GM12878 (cell line): Measurements from ENCODE around the gene C14orf93. TPM values are rescaled to one million over a fixed set of nuclear protein-coding genes. Genes with fewer than 3 reads are reported as not detected.

Experiments used
- ATAC-seq: fragments of 200-7000 bp; cut with Tn5 transposase; 3 replicates; pipeline ENCODE4 v1.9.1; 2020; ENCODE audit warnings: mild to moderate bottlenecking, moderate library complexity
- BruUV-seq: library from RNA; stranded (reverse); fragments of 400-500 nt; replicated peaks from 2 replicates; lab custom pipeline; 2021; lab: Mats Ljungman, UMichigan
- CTCF ChIA-PET: fragments of 300-600 bp; sonication (Branson Sonifier 250); formaldehyde crosslinking; extraction: SDS; loops from one replicate; lab custom pipeline; 2021; ENCODE audit warnings: inconsistent platforms; lab: Yijun Ruan, JAX
- POLR2A ChIA-PET: fragments of 350-600 bp; formaldehyde crosslinking; extraction: SDS; loops from one replicate; lab custom pipeline; 2021; ENCODE audit warnings: inconsistent platforms; lab: Charles Lee
- RAD21 ChIA-PET: fragments of 300-600 bp; sonication (Branson Sonifier 250); formaldehyde crosslinking; loops from one replicate; lab custom pipeline; 2023; ENCODE audit warnings: antibody characterized with exemption; ENCODE audit not compliant: unreplicated experiment; lab: Charles Lee
- SMC1A ChIA-PET: fragments of 300-600 bp; sonication (Branson Sonifier 250); formaldehyde crosslinking; loops from one replicate; lab custom pipeline; 2023; ENCODE audit not compliant: unreplicated experiment, uncharacterized antibody; lab: Charles Lee
- DNase-seq: peaks from one replicate; pipeline ENCODE4 v3.0.0-alpha.2; 2011; ENCODE audit warnings: low read depth, low spot score
- FAIRE-seq: peaks from 3 replicates; lab custom pipeline; 2011; peaks lifted over from hg19 to GRCh38; lab: Jason Lieb, UNC
- H2AFZ ChIP-seq: 2 replicates; pipeline ENCODE4 v1.6.0; 2011; ENCODE audit warnings: low read depth, low read length, control low read depth; ENCODE audit not compliant: control insufficient read depth
- H3K27ac ChIP-seq: 2 replicates; pipeline ENCODE4 v1.5.1; 2011; ENCODE audit warnings: control low read depth; ENCODE audit not compliant: control insufficient read depth, insufficient read depth
- H3K27me3 ChIP-seq, 2 experiments: replicated peaks in 1 of 2; 2 replicates each; pipeline versions ENCODE4 v1.6.0 to v1.6.1; 2011; ENCODE audit warnings: low read length in 1 of 2; ENCODE audit not compliant: control insufficient read depth in 2 of 2, insufficient read depth in 2 of 2
- H3K36me3 ChIP-seq, 2 experiments: 2 replicates each; pipeline ENCODE4 v1.5.1; 2011; ENCODE audit warnings: low read length in 1 of 2; ENCODE audit not compliant: control insufficient read depth in 2 of 2, insufficient read depth in 2 of 2
- H3K4me1 ChIP-seq: 2 replicates; pipeline ENCODE4 v1.6.1; 2011; ENCODE audit warnings: mild to moderate bottlenecking, low read length, moderate library complexity, mixed read lengths; ENCODE audit not compliant: control insufficient read depth, insufficient read depth
- H3K4me2 ChIP-seq: 2 replicates; pipeline ENCODE4 v1.6.0; 2011; ENCODE audit warnings: control low read depth; ENCODE audit not compliant: control insufficient read depth, insufficient read depth
- H3K4me3 ChIP-seq: fragments of 200-600 bp; sonication (generic); 2 replicates; pipeline ENCODE4 v1.5.1; 2016
- H3K79me2 ChIP-seq: 2 replicates; pipeline ENCODE4 v1.6.0; 2011; ENCODE audit warnings: low read length; ENCODE audit not compliant: control insufficient read depth, insufficient read depth
- H3K9ac ChIP-seq: 2 replicates; pipeline ENCODE4 v1.8.0; 2011; ENCODE audit warnings: low read length, control low read depth, mixed read lengths; ENCODE audit not compliant: control insufficient read depth, insufficient read depth
- H3K9me3 ChIP-seq: replicated peaks from 3 replicates; pipeline ENCODE4 v1.5.1; 2011; ENCODE audit warnings: mild to moderate bottlenecking, low read length; ENCODE audit not compliant: control insufficient read depth, insufficient read depth
- H4K20me1 ChIP-seq: 2 replicates; pipeline ENCODE4 v1.6.0; 2011; ENCODE audit not compliant: control insufficient read depth, insufficient read depth
- ASH2L ChIP-seq: fragments of 300-600, 200-600 bp; sonication (generic); IDR thresholded peaks from 2 replicates; pipeline ENCODE4 v1.6.1; 2017; ENCODE audit warnings: low read depth, mild to moderate bottlenecking, borderline replicate concordance
- BCL11A ChIP-seq: IDR thresholded peaks from 2 replicates; pipeline ENCODE4 v1.6.1; 2011; ENCODE audit warnings: low read depth, low read length
- FOS ChIP-seq: IDR thresholded peaks from 3 replicates; pipeline ENCODE4 v1.6.1; 2011; ENCODE audit warnings: borderline replicate concordance; ENCODE audit not compliant: insufficient read length; ENCODE audit errors: extremely low read depth
- HDAC2 ChIP-seq: fragments of 200-600 bp; sonication (generic); IDR thresholded peaks from 2 replicates; pipeline ENCODE4 v1.6.1; 2017
- MTA3 ChIP-seq: IDR thresholded peaks from 2 replicates; pipeline ENCODE4 v1.6.1; 2012; ENCODE audit warnings: low read length, inconsistent platforms, borderline replicate concordance
- MXI1 ChIP-seq: fragments of 150-350 bp; IDR thresholded peaks from 2 replicates; pipeline ENCODE4 v1.6.1; 2011; ENCODE audit warnings: low read depth, mild to moderate bottlenecking, inconsistent platforms, low read length, improper control_type of control experiment
- NR2C1 ChIP-seq: fragments of 450-650 bp; IDR thresholded peaks from 2 replicates; pipeline ENCODE4 v1.6.1; 2017; ENCODE audit warnings: antibody characterized with exemption, mild to moderate bottlenecking, moderate library complexity
- POLR2A ChIP-seq: IDR thresholded peaks from 2 replicates; pipeline ENCODE4 v1.6.1; 2011; ENCODE audit warnings: low read depth, mild to moderate bottlenecking, low read length
- RUNX3 ChIP-seq: IDR thresholded peaks from 2 replicates; pipeline ENCODE4 v1.6.1; 2012; ENCODE audit warnings: low read length, inconsistent platforms
- TARDBP ChIP-seq: IDR thresholded peaks from 2 replicates; pipeline ENCODE4 v1.6.1; 2016; ENCODE audit warnings: borderline replicate concordance
- ZBED1 ChIP-seq: IDR thresholded peaks from 2 replicates; pipeline ENCODE4 v1.6.1; 2016; ENCODE audit warnings: borderline replicate concordance
- ZNF622 ChIP-seq: fragments of 450-650 bp; IDR thresholded peaks from 2 replicates; pipeline ENCODE4 v1.6.1; 2017; ENCODE audit warnings: mild to moderate bottlenecking, inconsistent platforms
- WGBS: methylation state at CpG from one replicate; pipeline ENCODE4 v1.1.6; 2016; ENCODE audit warnings: low lambda C conversion rate; ENCODE audit not compliant: insufficient replicate concordance, insufficient coverage; ENCODE audit errors: missing lambda C conversion rate; 5-methylcytosine and 5-hydroxymethylcytosine counted together
- in situ Hi-C: fragments of 300-500 bp; cut with MboI; formaldehyde crosslinking; loops from 9 replicates; pipeline ENCODE4 v1.14.3; 2018; ENCODE audit warnings: mixed read lengths
- intact Hi-C: fragments of 100-400 bp; cut with micrococcal nuclease; formaldehyde crosslinking; loops from one replicate; pipeline ENCODE4 v1.14.2; 2022; ENCODE audit not compliant: unreplicated experiment
- polyA plus RNA-seq, 11 experiments: library from polyadenylated mRNA; depleted of rRNA in 4 of 11; unstranded in 6 of 11; stranded (reverse) in 5 of 11; fragments of >200 nt; fragmentation: Nextera tagmentation in 4 of 11; fragmentation: Illumina TruSeq in 1 of 11; extraction: Ambion mirVana in 4 of 11; extraction: Trizol in 1 of 11; gene quantifications; 1 replicate in 1 of 11; 2 replicates in 10 of 11; pipeline versions ENCODE4 v1.2.1 to v1.2.3, GENCODE V29; 2011 to 2016; ENCODE audit warnings: inconsistent platforms in 2 of 11, missing spikeins in 2 of 11, low read depth in 1 of 11
- total RNA-seq, 4 experiments: library from RNA; depleted of rRNA in 3 of 4; stranded (reverse); fragments of >200 nt in 3 of 4; fragmentation: Illumina TruSeq in 1 of 4; extraction: Trizol in 1 of 4; gene quantifications; 2 replicates each; pipeline versions ENCODE4 v1.2.1 to v1.2.3, GENCODE V29; 2013 to 2021
- TF ChIP-seq, protein P1 (sequence below): fragments of 450-650 bp; IDR thresholded peaks from 2 replicates; pipeline ENCODE4 v1.6.1; 2017; ENCODE audit warnings: mild to moderate bottlenecking, moderate library complexity
- TF ChIP-seq, protein P2 (sequence below): fragments of 450-650 bp; IDR thresholded peaks from 2 replicates; pipeline ENCODE4 v1.6.1; 2017; ENCODE audit warnings: antibody characterized with exemption, mild to moderate bottlenecking, moderate library complexity
- TF ChIP-seq, protein P3 (sequence below): fragments of 450-650 bp; conservative IDR thresholded peaks from 2 replicates; pipeline ENCODE4 v1.6.1; 2017; ENCODE audit warnings: mild to moderate bottlenecking, moderate library complexity

C14orf93 gene
- total and polyA plus RNA-seq, 10 of the 15 experiments (the other 5 are each of a cell fraction or from before 2014, with no cell fraction given), result 1.8 to 13.9 (median 10.2) TPM

DNA sequence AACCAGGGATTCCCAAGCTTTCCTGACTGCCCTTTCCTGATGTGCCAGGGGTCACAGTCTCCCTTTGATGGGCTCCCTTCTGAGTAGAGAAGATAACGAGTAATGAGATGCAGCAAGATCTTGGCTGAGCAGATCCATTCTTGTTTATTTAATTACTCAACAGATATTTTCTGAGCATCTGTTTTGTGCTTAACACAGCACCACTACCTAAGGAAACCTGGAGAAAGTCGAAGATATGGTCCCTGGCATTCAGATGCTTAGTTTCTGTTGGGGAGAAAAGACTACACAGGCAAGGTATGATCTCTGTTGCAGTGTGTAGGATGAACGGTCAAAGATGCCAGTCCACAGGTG, 31.5 kb downstream of the C14orf93 start:
- Histone ChIP-seq H3K4me2 (no peak overlapping the region), H3K36me3 (no peaks in the 10 kb centered on the region), H3K4me3 (no peak overlapping the region), H3K27ac (no peak overlapping the region), H3K4me1 (no peaks in the 10 kb centered on the region; the same call in 1 of the 2 replicates), H3K9ac (no peak overlapping the region), H3K79me2 (no peaks in the 10 kb centered on the region), H2AFZ (no peak overlapping the region), H3K9me3 (no peaks in the 10 kb centered on the region), H4K20me1 (no peaks in the 10 kb centered on the region), H3K27me3 (peaks cover 4 to 13% of the 10 kb centered on the region in 2 experiments)
- BruUV-seq, result no TSS peak
- ATAC-seq (no peak), DNase-seq (no peak), FAIRE-seq (no peak)
- RAD21 ChIA-PET, result interaction anchor here (1.2 to 8.8 kb wide), 3 partner anchors 8 to 49 kb away, joined by 3 to 110 read pairs (median 15); partner anchors contain the start of gene PRMT5
- intact Hi-C loops (no loop called here), in situ Hi-C loops (no loop called here)
- CTCF ChIA-PET, result interaction anchor here (1.7 to 13.2 kb wide), 11 partner anchors 7 to 408 kb away, joined by 5 to 370 read pairs (median 27); partner anchors contain the start of genes AJUBA, CDH24, HAUS4 and PRMT5
- POLR2A ChIA-PET, result interaction anchor here (0.5 to 0.9 kb wide), 2 partner anchors 14 to 17 kb away, joined by 3 to 4 read pairs; no protein-coding TSS in a partner anchor
- 48% methylated on average over 3 of the region's 3 CpGs for WGBS
- SMC1A ChIA-PET, result interaction anchor here (1.0 to 4.2 kb wide), 7 partner anchors 8 to 93 kb away, joined by 3 to 34 read pairs (median 4); partner anchors contain the start of genes CDH24 and HAUS4
- TF ChIP-seq, protein P1, sequence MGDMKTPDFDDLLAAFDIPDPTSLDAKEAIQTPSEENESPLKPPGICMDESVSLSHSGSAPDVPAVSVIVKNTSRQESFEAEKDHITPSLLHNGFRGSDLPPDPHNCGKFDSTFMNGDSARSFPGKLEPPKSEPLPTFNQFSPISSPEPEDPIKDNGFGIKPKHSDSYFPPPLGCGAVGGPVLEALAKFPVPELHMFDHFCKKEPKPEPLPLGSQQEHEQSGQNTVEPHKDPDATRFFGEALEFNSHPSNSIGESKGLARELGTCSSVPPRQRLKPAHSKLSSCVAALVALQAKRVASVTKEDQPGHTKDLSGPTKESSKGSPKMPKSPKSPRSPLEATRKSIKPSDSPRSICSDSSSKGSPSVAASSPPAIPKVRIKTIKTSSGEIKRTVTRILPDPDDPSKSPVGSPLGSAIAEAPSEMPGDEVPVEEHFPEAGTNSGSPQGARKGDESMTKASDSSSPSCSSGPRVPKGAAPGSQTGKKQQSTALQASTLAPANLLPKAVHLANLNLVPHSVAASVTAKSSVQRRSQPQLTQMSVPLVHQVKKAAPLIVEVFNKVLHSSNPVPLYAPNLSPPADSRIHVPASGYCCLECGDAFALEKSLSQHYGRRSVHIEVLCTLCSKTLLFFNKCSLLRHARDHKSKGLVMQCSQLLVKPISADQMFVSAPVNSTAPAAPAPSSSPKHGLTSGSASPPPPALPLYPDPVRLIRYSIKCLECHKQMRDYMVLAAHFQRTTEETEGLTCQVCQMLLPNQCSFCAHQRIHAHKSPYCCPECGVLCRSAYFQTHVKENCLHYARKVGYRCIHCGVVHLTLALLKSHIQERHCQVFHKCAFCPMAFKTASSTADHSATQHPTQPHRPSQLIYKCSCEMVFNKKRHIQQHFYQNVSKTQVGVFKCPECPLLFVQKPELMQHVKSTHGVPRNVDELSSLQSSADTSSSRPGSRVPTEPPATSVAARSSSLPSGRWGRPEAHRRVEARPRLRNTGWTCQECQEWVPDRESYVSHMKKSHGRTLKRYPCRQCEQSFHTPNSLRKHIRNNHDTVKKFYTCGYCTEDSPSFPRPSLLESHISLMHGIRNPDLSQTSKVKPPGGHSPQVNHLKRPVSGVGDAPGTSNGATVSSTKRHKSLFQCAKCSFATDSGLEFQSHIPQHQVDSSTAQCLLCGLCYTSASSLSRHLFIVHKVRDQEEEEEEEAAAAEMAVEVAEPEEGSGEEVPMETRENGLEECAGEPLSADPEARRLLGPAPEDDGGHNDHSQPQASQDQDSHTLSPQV, result no peak
- TF ChIP-seq FOS (no peak), NR2C1 (no peak), MTA3 (no peak), ASH2L (no peak), BCL11A (no peak), POLR2A (no peak), HDAC2 (no peak), RUNX3 (no peak), ZNF622 (no peak), TARDBP (no peak), MXI1 (no peak), ZBED1 (no peak)
- TF ChIP-seq, protein P2, sequence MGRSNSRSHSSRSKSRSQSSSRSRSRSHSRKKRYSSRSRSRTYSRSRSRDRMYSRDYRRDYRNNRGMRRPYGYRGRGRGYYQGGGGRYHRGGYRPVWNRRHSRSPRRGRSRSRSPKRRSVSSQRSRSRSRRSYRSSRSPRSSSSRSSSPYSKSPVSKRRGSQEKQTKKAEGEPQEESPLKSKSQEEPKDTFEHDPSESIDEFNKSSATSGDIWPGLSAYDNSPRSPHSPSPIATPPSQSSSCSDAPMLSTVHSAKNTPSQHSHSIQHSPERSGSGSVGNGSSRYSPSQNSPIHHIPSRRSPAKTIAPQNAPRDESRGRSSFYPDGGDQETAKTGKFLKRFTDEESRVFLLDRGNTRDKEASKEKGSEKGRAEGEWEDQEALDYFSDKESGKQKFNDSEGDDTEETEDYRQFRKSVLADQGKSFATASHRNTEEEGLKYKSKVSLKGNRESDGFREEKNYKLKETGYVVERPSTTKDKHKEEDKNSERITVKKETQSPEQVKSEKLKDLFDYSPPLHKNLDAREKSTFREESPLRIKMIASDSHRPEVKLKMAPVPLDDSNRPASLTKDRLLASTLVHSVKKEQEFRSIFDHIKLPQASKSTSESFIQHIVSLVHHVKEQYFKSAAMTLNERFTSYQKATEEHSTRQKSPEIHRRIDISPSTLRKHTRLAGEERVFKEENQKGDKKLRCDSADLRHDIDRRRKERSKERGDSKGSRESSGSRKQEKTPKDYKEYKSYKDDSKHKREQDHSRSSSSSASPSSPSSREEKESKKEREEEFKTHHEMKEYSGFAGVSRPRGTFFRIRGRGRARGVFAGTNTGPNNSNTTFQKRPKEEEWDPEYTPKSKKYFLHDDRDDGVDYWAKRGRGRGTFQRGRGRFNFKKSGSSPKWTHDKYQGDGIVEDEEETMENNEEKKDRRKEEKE, result no peak
- TF ChIP-seq, protein P3, sequence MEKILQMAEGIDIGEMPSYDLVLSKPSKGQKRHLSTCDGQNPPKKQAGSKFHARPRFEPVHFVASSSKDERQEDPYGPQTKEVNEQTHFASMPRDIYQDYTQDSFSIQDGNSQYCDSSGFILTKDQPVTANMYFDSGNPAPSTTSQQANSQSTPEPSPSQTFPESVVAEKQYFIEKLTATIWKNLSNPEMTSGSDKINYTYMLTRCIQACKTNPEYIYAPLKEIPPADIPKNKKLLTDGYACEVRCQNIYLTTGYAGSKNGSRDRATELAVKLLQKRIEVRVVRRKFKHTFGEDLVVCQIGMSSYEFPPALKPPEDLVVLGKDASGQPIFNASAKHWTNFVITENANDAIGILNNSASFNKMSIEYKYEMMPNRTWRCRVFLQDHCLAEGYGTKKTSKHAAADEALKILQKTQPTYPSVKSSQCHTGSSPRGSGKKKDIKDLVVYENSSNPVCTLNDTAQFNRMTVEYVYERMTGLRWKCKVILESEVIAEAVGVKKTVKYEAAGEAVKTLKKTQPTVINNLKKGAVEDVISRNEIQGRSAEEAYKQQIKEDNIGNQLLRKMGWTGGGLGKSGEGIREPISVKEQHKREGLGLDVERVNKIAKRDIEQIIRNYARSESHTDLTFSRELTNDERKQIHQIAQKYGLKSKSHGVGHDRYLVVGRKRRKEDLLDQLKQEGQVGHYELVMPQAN, result no peak
